ENCODE results near the gene EPS8.

GRCh38 chr12:15583804-15584203, 205.4 kb downstream of the EPS8 start:
- TF ChIP-seq CTCF (conservative IDR thresholded peaks at IDR 0.05; ENCODE audit: low read length) (no peak), EZH2phosphoT487 (IDR thresholded peaks at IDR 0.05; ENCODE audit: borderline replicate concordance) (no peak)
